ENCODE measurements around the gene POLL.

Gene POLL

GRCh38 chr10:101536800-101537199 lies 51.3 kb downstream of the POLL start:
- DNase-seq (ENCODE audit: low read depth): peak; percentile 21
- TF ChIP-seq, protein P1, sequence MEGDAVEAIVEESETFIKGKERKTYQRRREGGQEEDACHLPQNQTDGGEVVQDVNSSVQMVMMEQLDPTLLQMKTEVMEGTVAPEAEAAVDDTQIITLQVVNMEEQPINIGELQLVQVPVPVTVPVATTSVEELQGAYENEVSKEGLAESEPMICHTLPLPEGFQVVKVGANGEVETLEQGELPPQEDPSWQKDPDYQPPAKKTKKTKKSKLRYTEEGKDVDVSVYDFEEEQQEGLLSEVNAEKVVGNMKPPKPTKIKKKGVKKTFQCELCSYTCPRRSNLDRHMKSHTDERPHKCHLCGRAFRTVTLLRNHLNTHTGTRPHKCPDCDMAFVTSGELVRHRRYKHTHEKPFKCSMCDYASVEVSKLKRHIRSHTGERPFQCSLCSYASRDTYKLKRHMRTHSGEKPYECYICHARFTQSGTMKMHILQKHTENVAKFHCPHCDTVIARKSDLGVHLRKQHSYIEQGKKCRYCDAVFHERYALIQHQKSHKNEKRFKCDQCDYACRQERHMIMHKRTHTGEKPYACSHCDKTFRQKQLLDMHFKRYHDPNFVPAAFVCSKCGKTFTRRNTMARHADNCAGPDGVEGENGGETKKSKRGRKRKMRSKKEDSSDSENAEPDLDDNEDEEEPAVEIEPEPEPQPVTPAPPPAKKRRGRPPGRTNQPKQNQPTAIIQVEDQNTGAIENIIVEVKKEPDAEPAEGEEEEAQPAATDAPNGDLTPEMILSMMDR (conservative IDR thresholded peaks at IDR 0.05; ENCODE audit: low read length): peak; percentile 62
- H3K4me3 ChIP-seq (ENCODE audit: low read length): no peak overlapping the region

GRCh38 chr10:101535949-101536348 lies 52.1 kb downstream of the POLL start:
- H3K4me3 ChIP-seq (ENCODE audit: low read length): no peak overlapping the region
- no peak for DNase-seq (ENCODE audit: low read depth)
- TF ChIP-seq, protein P1 (conservative IDR thresholded peaks at IDR 0.05; ENCODE audit: low read length): no peak

DNA sequence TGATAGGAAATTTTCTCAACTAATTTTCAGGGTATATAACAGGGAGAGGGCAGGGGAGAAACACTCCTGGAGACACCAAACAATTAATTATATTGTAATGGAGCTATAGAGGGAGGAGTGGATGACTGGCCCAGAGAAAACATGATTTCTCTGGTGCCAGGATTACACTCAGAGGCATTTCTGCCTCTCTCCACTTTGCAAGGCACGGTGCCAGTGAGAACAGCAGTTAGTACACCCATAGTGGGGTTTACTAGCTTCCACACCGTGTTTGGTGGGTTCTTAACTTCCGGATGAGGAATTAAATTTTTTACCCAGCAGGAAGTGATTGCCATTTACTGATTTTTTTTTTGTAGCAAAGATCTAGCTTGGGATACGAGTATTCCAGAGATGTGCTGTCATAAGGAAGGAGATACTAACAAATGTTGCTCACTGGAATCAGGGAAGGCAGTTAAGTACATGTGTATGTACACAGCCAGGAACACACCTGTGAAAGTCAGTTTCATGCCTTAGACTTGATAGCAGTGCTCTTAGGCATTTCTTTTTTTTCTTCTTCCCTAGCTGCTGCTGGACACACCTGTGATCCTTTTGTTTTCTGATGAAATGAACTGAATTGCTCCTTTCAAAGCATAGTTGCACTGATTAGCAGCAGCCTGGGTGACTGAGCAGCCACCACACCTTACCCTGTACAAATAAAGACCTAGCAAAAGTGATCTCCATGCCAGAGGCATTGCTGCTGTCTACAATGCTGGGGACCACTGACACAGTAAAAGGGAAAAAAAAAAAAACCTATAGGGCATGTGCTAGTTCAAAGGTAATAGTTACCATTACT lies 58.1 kb downstream of the POLL start:
- no peak overlapping the region for H3K4me3 ChIP-seq (ENCODE audit: low read length)
- TF ChIP-seq, protein P1 (conservative IDR thresholded peaks at IDR 0.05; ENCODE audit: low read length): no peak
- DNase-seq (ENCODE audit: low read depth): no peak

DNA sequence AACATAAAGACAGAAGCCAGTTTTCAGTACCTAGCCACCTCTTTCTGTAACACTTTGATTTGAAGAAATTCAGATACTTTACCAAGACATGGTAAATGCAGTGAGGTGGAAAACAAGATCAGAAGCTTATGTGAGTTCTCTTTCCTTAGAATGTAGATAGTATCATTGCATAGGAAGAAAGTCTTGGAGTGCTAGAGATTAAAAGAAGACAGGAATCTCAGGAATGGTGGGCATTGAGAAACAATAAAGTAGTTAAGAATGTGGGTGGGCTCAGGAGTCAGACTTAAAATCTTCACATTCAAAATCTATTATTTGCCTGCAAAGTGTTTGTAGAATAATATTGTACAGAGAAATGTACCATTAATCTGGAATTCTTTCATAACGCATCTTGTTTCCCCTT lies 58.9 kb downstream of the POLL start:
- no peak overlapping the region for H3K4me3 ChIP-seq (ENCODE audit: low read length)
- TF ChIP-seq, protein P1 (conservative IDR thresholded peaks at IDR 0.05; ENCODE audit: low read length): no peak
- no peak for DNase-seq (ENCODE audit: low read depth)

Measured in AG10803 (cell line).